Activated naive CD4-positive, alpha-beta T cell treated with anti-CD3 and anti-CD28 coated beads for 36 hours (primary cell): ENCODE measurements around the gene PFKM. TPM values are rescaled to one million over a fixed set of nuclear protein-coding genes. Genes with fewer than 3 reads are reported as not detected.

ENCODE experiments used
- CTCF ChIA-PET: fragments of 350-600 bp; sonication (Branson Sonifier 250); formaldehyde crosslinking; loops from one replicate; lab custom pipeline; 2021; ENCODE audit warnings: antibody characterized with exemption; lab: Charles Lee
- DNase-seq: peaks from one replicate; pipeline ENCODE4 v3.0.0-alpha.2; 2020
- H3K27ac Mint-ChIP-seq: one replicate; pipeline ENCODE4 v1.8.0; 2021; ENCODE audit warnings: mild to moderate bottlenecking, mixed read lengths
- H3K27me3 Mint-ChIP-seq: one replicate; pipeline ENCODE4 v1.8.0; 2021; ENCODE audit warnings: low read depth, mixed read lengths
- H3K36me3 Mint-ChIP-seq: one replicate; pipeline ENCODE4 v1.8.0; 2021; ENCODE audit warnings: low read depth, mixed read lengths
- H3K4me1 Mint-ChIP-seq: one replicate; pipeline ENCODE4 v1.8.0; 2021; ENCODE audit warnings: low read depth, mixed read lengths
- H3K4me3 Mint-ChIP-seq: one replicate; pipeline ENCODE4 v1.8.0; 2021; ENCODE audit warnings: mild to moderate bottlenecking, moderate library complexity, mixed read lengths
- H3K9me3 Mint-ChIP-seq: one replicate; pipeline ENCODE4 v1.8.0; 2021; ENCODE audit warnings: mixed read lengths
- intact Hi-C: fragments of 100-400 bp; cut with micrococcal nuclease; formaldehyde crosslinking; loops from one replicate; pipeline ENCODE4 v1.15.1; 2023
- total RNA-seq, 2 experiments: library from RNA; stranded (reverse); gene quantifications; one replicate each; pipeline ENCODE4 v1.2.3, GENCODE V29; 2021

PFKM gene
- total RNA-seq, 2 experiments from 2014 or later = 68.2 to 71.9 TPM

GRCh38 chr12:48183091-48183875, 64.1 kb downstream of the PFKM start, which contains the start of gene CCDC184:
Gene CCDC184, plus strand, starts transcription at chr12:48183644. Its CDS starts 479 bp downstream, at chr12:48184123.
- no peak within 1 kb of the TSS for H3K27ac Mint-ChIP-seq
- intact Hi-C loops = loop anchor here (1.0 to 5.0 kb wide), 5 partner anchors 15 to 434 kb away; partner anchors contain the start of genes ASB8 and TMEM106C
- no peaks in the 10 kb centered on the region for H3K36me3 Mint-ChIP-seq
- no peaks in the 10 kb centered on the region for H3K9me3 Mint-ChIP-seq
- H3K4me3 Mint-ChIP-seq = peak within 1 kb of the TSS; percentile 88
- peaks cover 12% of the 10 kb centered on the region for H3K4me1 Mint-ChIP-seq
- CTCF ChIA-PET = interaction anchor here (0.5 to 1.5 kb wide), 17 partner anchors 12 to 962 kb away, joined by 3 to 13 read pairs (median 4); partner anchors contain the start of gene ASB8
- DNase-seq = peak; percentile 70
- H3K27me3 Mint-ChIP-seq = peaks cover 15% of the 10 kb centered on the region

- CTCF ChIA-PET = interaction anchor here (1.0 to 1.5 kb wide), 4 partner anchors 107 to 279 kb away, joined by 3 to 5 read pairs (median 4); no protein-coding TSS in a partner anchor
- H3K4me3 Mint-ChIP-seq = peak overlapping the region; percentile 64
- H3K36me3 Mint-ChIP-seq = no peaks in the 10 kb centered on the region
- H3K27me3 Mint-ChIP-seq = peaks cover 15% of the 10 kb centered on the region
- peaks cover 12% of the 10 kb centered on the region for H3K4me1 Mint-ChIP-seq
- DNase-seq = no peak
- intact Hi-C loops = loop anchor here (1.0 to 5.0 kb wide), 5 partner anchors 14 to 433 kb away; partner anchors contain the start of genes ASB8 and TMEM106C
- no peak overlapping the region for H3K27ac Mint-ChIP-seq
- H3K9me3 Mint-ChIP-seq = no peaks in the 10 kb centered on the region
These were observed 64.8 kb downstream of the PFKM start for GRCh38 chr12:48183876-48184548.

GRCh38 chr12:48184549-48184922, 65.4 kb downstream of the PFKM start:
- H3K4me1 Mint-ChIP-seq = peaks cover 12% of the 10 kb centered on the region
- peaks cover 15% of the 10 kb centered on the region for H3K27me3 Mint-ChIP-seq
- peak overlapping the region; percentile 30 for H3K4me3 Mint-ChIP-seq
- no peak overlapping the region for H3K27ac Mint-ChIP-seq
- no peak for DNase-seq
- H3K9me3 Mint-ChIP-seq = no peaks in the 10 kb centered on the region
- CTCF ChIA-PET = interaction anchor here (1.5 kb wide), 1 partner anchor 279 kb away, joined by 3 read pairs; no protein-coding TSS in a partner anchor
- H3K36me3 Mint-ChIP-seq = no peaks in the 10 kb centered on the region
- intact Hi-C loops = loop anchor here (5.0 kb wide), 2 partner anchors 358 to 433 kb away; no protein-coding TSS in a partner anchor

- no peak overlapping the region for H3K27ac Mint-ChIP-seq
These were observed 66.2 kb downstream of the PFKM start for GRCh38 chr12:48185181-48185919.

GRCh38 chr12:48187916-48188695, 68.9 kb downstream of the PFKM start:
- DNase-seq = no peak
- Mint-ChIP-seq H3K36me3 (no peaks in the 10 kb centered on the region), H3K4me1 (peaks cover 4% of the 10 kb centered on the region), H3K27ac (no peak overlapping the region), H3K27me3 (peaks cover 15% of the 10 kb centered on the region), H3K4me3 (no peak overlapping the region), H3K9me3 (no peaks in the 10 kb centered on the region)
- intact Hi-C loops = loop anchor here (5.0 kb wide), 1 partner anchor 186 kb away; the partner anchor contains the start of gene COL2A1
- CTCF ChIA-PET = interaction anchor here (0.7 to 2.8 kb wide), 7 partner anchors 8 to 246 kb away, joined by 3 to 37 read pairs (median 3); no protein-coding TSS in a partner anchor

More at GRCh38 chr12:48185181-48185919, 66.2 kb downstream of the PFKM start:
- CTCF ChIA-PET = interaction anchor here (0.7 to 0.8 kb wide), 3 partner anchors 12 to 28 kb away, joined by 3 read pairs; partner anchors contain the start of gene ASB8
- Mint-ChIP-seq H3K36me3 (no peaks in the 10 kb centered on the region), H3K4me3 (peak overlapping the region; percentile 33), H3K27me3 (peaks cover 15% of the 10 kb centered on the region), H3K4me1 (peaks cover 12% of the 10 kb centered on the region), H3K9me3 (no peaks in the 10 kb centered on the region)
- DNase-seq = no peak
- intact Hi-C loops = loop anchor here (5.0 kb wide), 1 partner anchor 183 kb away; the partner anchor contains the start of gene COL2A1

GRCh38 chr12:48189331-48190125, 70.4 kb downstream of the PFKM start:
- H3K4me3 Mint-ChIP-seq = no peak overlapping the region

GRCh38 chr12:48191096-48191495, 71.9 kb downstream of the PFKM start:
- H3K27me3 Mint-ChIP-seq = peaks cover 3% of the 10 kb centered on the region
- no peak overlapping the region for H3K4me3 Mint-ChIP-seq
- H3K4me1 Mint-ChIP-seq = peaks cover 3% of the 10 kb centered on the region
- CTCF ChIA-PET = interaction anchor here (2.8 kb wide), 1 partner anchor 8 kb away, joined by 37 read pairs; no protein-coding TSS in a partner anchor
- H3K27ac Mint-ChIP-seq = no peak overlapping the region
- intact Hi-C loops = no loop called here
- H3K36me3 Mint-ChIP-seq = no peaks in the 10 kb centered on the region
- no peak for DNase-seq
- H3K9me3 Mint-ChIP-seq = no peaks in the 10 kb centered on the region

More at GRCh38 chr12:48189331-48190125, 70.4 kb downstream of the PFKM start:
- Mint-ChIP-seq H3K27ac (no peak overlapping the region), H3K4me1 (peaks cover 3% of the 10 kb centered on the region), H3K9me3 (no peaks in the 10 kb centered on the region), H3K36me3 (no peaks in the 10 kb centered on the region), H3K27me3 (peaks cover 13% of the 10 kb centered on the region)
- CTCF ChIA-PET = interaction anchor here (0.5 to 2.8 kb wide), 20 partner anchors 9 to 277 kb away, joined by 3 to 37 read pairs (median 3); partner anchors contain the start of gene ASB8
- DNase-seq = peak; percentile 87
- intact Hi-C loops = loop anchor here (1.0 to 5.0 kb wide), 4 partner anchors 187 to 474 kb away; partner anchors contain the start of genes COL2A1 and TMEM106C

- DNase-seq = no peak
- no peak overlapping the region for H3K27ac Mint-ChIP-seq
- CTCF ChIA-PET = interaction anchor here (1.2 kb wide), 1 partner anchor 86 kb away, joined by 3 read pairs; no protein-coding TSS in a partner anchor
- no peaks in the 10 kb centered on the region for H3K9me3 Mint-ChIP-seq
- peaks cover 8% of the 10 kb centered on the region for H3K4me1 Mint-ChIP-seq
- peaks cover 3% of the 10 kb centered on the region for H3K27me3 Mint-ChIP-seq
- no peak overlapping the region for H3K4me3 Mint-ChIP-seq
- intact Hi-C loops = no loop called here
- no peaks in the 10 kb centered on the region for H3K36me3 Mint-ChIP-seq
These were observed 73.7 kb downstream of the PFKM start for GRCh38 chr12:48192861-48193260.

GRCh38 chr12:48193623-48194022, 74.5 kb downstream of the PFKM start:
- no peak for DNase-seq
- peaks cover 8% of the 10 kb centered on the region for H3K4me1 Mint-ChIP-seq
- no peak overlapping the region for H3K27ac Mint-ChIP-seq
- H3K36me3 Mint-ChIP-seq = peaks cover 2% of the 10 kb centered on the region
- CTCF ChIA-PET = interaction anchor here (1.2 kb wide), 1 partner anchor 87 kb away, joined by 3 read pairs; no protein-coding TSS in a partner anchor
- H3K9me3 Mint-ChIP-seq = no peaks in the 10 kb centered on the region
- peaks cover 3% of the 10 kb centered on the region for H3K27me3 Mint-ChIP-seq
- intact Hi-C loops = no loop called here
- no peak overlapping the region for H3K4me3 Mint-ChIP-seq

GRCh38 chr12:48194799-48195201, 75.6 kb downstream of the PFKM start:
- no peaks in the 10 kb centered on the region for H3K9me3 Mint-ChIP-seq
- peaks cover 14% of the 10 kb centered on the region for H3K4me1 Mint-ChIP-seq
- CTCF ChIA-PET = interaction anchor here (1.0 kb wide), 1 partner anchor 8 kb away, joined by 3 read pairs; no protein-coding TSS in a partner anchor
- no peak overlapping the region for H3K4me3 Mint-ChIP-seq
- no peak overlapping the region for H3K27ac Mint-ChIP-seq
- H3K27me3 Mint-ChIP-seq = peaks cover 3% of the 10 kb centered on the region
- intact Hi-C loops = loop anchor here (5.0 kb wide), 1 partner anchor 423 kb away; no protein-coding TSS in a partner anchor
- DNase-seq = no peak
- peaks cover 2% of the 10 kb centered on the region for H3K36me3 Mint-ChIP-seq
